ENCODE results near the gene LSAMP. TPM values are rescaled to one million over a fixed set of nuclear protein-coding genes. Genes with fewer than 3 reads are reported as not detected.

Gene LSAMP
- total RNA-seq, 1 experiment from 2014 or later, result 0.90 TPM

- DNase-seq, result no peak
- H2BK12ac ChIP-seq (ENCODE audit: insufficient read length, low read depth, low read length), result no peak overlapping the region
- no peak overlapping the region for H3K27ac ChIP-seq (ENCODE audit: insufficient read length, low read depth, low read length)
- H3K9ac ChIP-seq (ENCODE audit: extremely low read depth, insufficient read length, low read length), result no peak overlapping the region
- no peaks in the 10 kb centered on the region for H3K9me3 ChIP-seq (ENCODE audit: control insufficient read depth, low read depth, low read length)
- H2AFZ ChIP-seq (ENCODE audit: low read length), result no peak overlapping the region
- Mint-ChIP-seq H3K27ac (no peak overlapping the region), H3K27me3 (ENCODE audit: low read depth) (no peaks in the 10 kb centered on the region), H3K4me1 (peaks cover 41% of the 10 kb centered on the region in 2 experiments), H3K4me3 (no peak overlapping the region), H3K9me3 (no peaks in the 10 kb centered on the region), H3K36me3 (ENCODE audit: insufficient read depth in 1 of 3, low read depth in 3 of 3) (no peaks in the 10 kb centered on the region)
- H2AK5ac ChIP-seq (ENCODE audit: insufficient read length, low read length), result no peak overlapping the region
- no peak overlapping the region for H4K5ac ChIP-seq (ENCODE audit: insufficient read length, low read depth, low read length)
- H4K20me1 ChIP-seq (ENCODE audit: control insufficient read depth, insufficient read depth, insufficient read length), result no peaks in the 10 kb centered on the region
- no peak overlapping the region for H3T11ph ChIP-seq (ENCODE audit: low read length)
- H4K91ac ChIP-seq (ENCODE audit: insufficient read length, low read depth, low read length), result no peak overlapping the region
- no peak for TF ChIP-seq CTCF (conservative IDR thresholded peaks at IDR 0.05)
- H3K23me2 ChIP-seq (ENCODE audit: insufficient read length, low read depth, low read length, poor library complexity, severe bottlenecking), result no peaks in the 10 kb centered on the region
- no peak overlapping the region for H3K56ac ChIP-seq (ENCODE audit: insufficient read length, low read depth, low read length)
- H4K8ac ChIP-seq (replicated peaks; ENCODE audit: insufficient read length, low read depth, low read length), result no peak overlapping the region
- no peak overlapping the region for H3K4me2 ChIP-seq (ENCODE audit: insufficient read depth, insufficient read length, low read length)
- no peak overlapping the region for H3K18ac ChIP-seq (ENCODE audit: insufficient read length, low read depth, low read length)
- H3K14ac ChIP-seq (ENCODE audit: insufficient read depth, low read length), result no peak overlapping the region
- H3K27me3 ChIP-seq (ENCODE audit: insufficient read depth, low read length), result no peaks in the 10 kb centered on the region
- no CpG with 5 or more reads among the region's 1 CpG for WGBS (ENCODE audit: extremely low coverage, insufficient read length, low lambda C conversion rate)
- no peaks in the 10 kb centered on the region for H3K79me1 ChIP-seq (ENCODE audit: insufficient read depth, low read depth, low read length, poor library complexity, severe bottlenecking)
- no peak overlapping the region for H2BK5ac ChIP-seq (ENCODE audit: insufficient read length, low read length)
- no peak overlapping the region for H3K23ac ChIP-seq (ENCODE audit: insufficient read length, low read depth, low read length)
- H2BK20ac ChIP-seq (ENCODE audit: low read depth, low read length, poor library complexity, severe bottlenecking), result no peak overlapping the region
- no peak overlapping the region for H3K4ac ChIP-seq (ENCODE audit: low read depth, low read length)
- H3K79me2 ChIP-seq (ENCODE audit: insufficient read depth, low read length), result no peaks in the 10 kb centered on the region
- H2BK120ac ChIP-seq (ENCODE audit: low read depth, low read length, poor library complexity, severe bottlenecking), result no peak overlapping the region
- H2BK15ac ChIP-seq (ENCODE audit: low read depth, low read length), result no peak overlapping the region
- H3K4me1 ChIP-seq (ENCODE audit: insufficient read depth, low read length), result peaks cover 2% of the 10 kb centered on the region; the same call in 1 of the 2 replicates
These were observed 104.5 kb downstream of the LSAMP start for GRCh38 chr3:116340680-116341216.
